GM19099 (cell line): ENCODE results near the gene LPP.

Experiments
- POLR2A ChIP-seq: IDR thresholded peaks from 3 replicates; pipeline ENCODE4 v1.6.1; 2011; ENCODE audit warnings: low read depth; ENCODE audit not compliant: insufficient read length; ENCODE audit errors: extremely low read depth

LPP gene

GRCh38 chr3:188707381-188708288 lies 553.7 kb downstream of the LPP start:
- TF ChIP-seq POLR2A: no peak

DNA sequence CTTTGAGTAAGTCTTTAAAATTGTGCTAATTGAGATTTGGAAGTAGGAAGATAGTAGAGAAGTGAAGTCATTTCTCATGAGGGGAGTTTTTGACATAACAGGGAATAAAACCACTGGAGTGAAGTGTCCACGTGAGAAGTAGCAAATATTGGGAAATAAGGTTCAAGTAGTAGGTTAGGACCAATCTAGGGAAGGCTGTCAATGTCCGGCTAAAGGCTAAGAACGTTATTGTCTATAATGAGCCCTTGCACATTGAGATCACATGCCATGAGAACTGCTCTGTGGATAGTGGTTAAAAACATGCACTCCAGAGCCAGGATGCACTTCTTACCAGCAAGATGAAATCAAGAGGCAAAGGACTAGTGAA lies 557.9 kb downstream of the LPP start:
- TF ChIP-seq POLR2A: no peak

- TF ChIP-seq POLR2A: no peak
Measured at GRCh38 chr3:188712248-188712924, 558.4 kb downstream of the LPP start.

- TF ChIP-seq POLR2A: no peak
Measured at GRCh38 chr3:188712991-188713390, 559.0 kb downstream of the LPP start.

GRCh38 chr3:188719545-188719944 lies 565.6 kb downstream of the LPP start:
- TF ChIP-seq POLR2A: no peak

- no peak for TF ChIP-seq POLR2A
Measured at GRCh38 chr3:188720215-188720614, 566.3 kb downstream of the LPP start.

GRCh38 chr3:188720636-188721035 lies 566.7 kb downstream of the LPP start:
- no peak for TF ChIP-seq POLR2A

DNA sequence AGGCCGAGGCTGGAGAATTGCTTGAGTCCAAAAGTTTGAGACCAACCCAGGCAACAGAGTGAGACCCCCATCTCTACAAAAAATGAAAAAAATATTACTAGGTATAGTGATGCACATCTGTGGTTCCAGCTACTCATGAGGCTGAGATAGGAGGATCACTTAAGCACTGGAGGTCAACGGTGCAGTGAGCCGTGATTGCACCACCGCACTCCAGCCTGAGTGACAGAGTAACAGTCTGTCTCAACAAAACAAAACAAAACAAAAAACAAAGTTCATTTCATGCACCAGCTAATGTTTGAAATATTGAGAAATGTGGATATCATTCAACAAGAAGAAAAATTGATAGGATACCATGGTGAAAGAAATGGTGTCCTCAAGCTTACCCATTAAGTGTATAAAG lies 567.4 kb downstream of the LPP start:
- no peak for TF ChIP-seq POLR2A

- TF ChIP-seq POLR2A: no peak
Measured at GRCh38 chr3:188721990-188722389, 568.0 kb downstream of the LPP start.

DNA sequence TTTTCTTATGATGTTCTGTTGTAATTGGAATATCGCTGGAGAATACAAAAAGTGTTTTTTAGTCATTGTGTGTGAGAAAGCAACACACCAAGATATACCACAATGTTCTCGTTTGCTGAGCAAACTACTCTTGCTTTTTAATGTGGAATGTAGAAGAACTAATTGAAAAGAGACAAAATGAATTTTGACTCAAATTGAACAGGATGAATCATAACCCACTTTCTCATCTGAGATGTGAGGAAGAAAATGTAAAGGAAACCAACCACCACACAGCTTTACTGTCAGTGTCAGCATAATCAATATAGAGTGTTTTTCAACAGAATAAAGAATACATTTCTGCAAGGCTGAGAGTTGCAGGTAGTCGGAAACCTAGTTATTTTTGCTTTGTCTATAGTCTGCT lies 569.0 kb downstream of the LPP start:
- no peak for TF ChIP-seq POLR2A

- TF ChIP-seq POLR2A: no peak
Measured at GRCh38 chr3:188727052-188727451, 573.1 kb downstream of the LPP start.

DNA sequence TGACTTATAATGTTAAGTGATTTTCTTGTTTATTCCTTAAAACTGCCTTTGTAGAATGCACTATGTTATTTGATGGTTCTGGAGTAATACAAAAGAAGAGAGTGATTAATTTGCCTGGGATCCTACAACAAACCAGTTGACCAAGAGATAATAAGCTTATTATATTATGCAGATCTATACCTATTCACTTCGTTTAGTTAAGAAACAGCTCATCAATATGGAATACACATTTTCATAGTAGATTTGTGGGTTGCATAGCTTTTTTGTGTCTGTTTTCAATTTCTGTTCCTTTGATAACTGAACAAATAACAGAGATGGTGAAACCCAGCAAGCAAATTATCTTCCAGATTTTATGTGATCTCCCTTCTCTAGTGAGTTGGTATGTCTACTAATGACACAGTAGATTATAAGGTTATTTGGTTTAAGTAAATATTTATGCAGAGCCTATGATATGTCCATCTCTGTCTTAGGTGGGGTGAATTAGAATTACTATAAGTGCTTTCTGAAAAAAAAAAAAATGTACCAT lies 574.5 kb downstream of the LPP start:
- no peak for TF ChIP-seq POLR2A

DNA sequence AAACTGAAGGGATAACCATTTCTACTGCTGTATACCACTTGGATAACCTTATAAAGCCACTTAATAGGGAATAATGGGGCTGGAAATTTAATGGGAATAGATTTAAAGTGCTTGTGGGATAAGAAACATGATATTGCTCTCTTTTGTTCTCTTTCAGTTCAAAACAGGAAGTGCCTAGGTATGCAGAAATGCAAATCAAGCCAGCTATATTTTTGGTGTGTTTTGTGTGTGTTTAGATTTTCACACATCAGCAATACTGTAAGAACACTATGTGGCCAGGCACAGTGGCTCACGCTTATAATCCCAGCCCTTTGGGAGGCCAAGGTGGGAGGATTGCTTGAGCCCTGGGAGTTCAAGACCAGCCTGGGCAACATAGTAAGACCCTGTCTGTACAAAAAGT lies 575.5 kb downstream of the LPP start:
- no peak for TF ChIP-seq POLR2A

GRCh38 chr3:188734395-188734794 lies 580.4 kb downstream of the LPP start:
- TF ChIP-seq POLR2A: no peak

DNA sequence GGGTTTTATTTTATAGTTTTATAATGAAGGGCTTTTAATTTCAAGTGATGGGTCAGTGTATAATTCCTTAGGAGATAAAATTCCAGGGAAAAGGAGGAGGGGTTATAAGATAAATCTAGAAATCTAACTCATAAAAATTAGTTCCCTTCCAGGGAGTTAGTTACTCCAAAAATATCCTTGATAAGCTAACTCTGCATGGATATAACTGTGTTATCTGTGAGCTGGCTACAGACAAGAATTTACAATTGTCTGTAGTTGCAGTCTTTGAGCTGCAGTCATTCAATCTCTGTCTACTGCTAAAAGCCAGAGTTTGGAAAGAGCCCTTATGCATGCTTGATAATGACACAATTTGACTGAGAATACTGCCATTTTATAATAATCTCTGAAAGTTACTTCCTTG lies 585.6 kb downstream of the LPP start:
- no peak for TF ChIP-seq POLR2A

DNA sequence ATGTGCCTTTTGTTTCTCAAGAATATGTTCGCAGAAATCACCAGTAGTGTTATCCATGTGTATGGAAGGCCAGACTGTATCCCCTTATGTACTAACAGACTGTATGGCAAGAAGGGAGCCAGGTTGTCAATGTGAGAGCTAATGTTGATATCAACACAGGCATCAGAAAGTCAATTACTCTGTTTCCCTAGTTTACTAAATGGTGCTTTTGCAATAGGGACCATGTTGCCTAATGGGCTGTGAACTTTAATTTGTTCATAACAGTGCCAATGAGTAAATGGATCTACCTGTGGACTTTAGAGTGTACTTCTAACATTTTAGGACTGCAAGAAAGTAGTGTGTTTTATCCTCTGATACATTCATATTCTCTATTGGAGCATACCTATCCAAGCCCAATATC lies 586.1 kb downstream of the LPP start:
- no peak for TF ChIP-seq POLR2A
